Upper lobe of left lung (tissue), 6 donors: ENCODE results near the gene PRICKLE1. TPM values are rescaled to one million over a fixed set of nuclear protein-coding genes. Genes with fewer than 3 reads are reported as not detected.

ENCODE experiments used
- ATAC-seq, 2 donors: fragments of 200-7000 bp; cut with Tn5 transposase; one replicate each; pipeline ENCODE4 v1.9.1; 2022; ENCODE audit warnings: mild to moderate bottlenecking in 2 of 2, moderate library complexity in 2 of 2; ENCODE audit not compliant: low FRiP score in 2 of 2
- DNase-seq, 2 donors: peaks; one replicate each; pipeline ENCODE4 v3.0.0-alpha.2; 2019 to 2020
- H3K27ac ChIP-seq, 4 donors: fragments of 200-600 bp; sonication (generic); one replicate each; pipeline ENCODE4 v1.5.1; 2016 to 2019
- H3K27me3 ChIP-seq, 4 donors: fragments of 200-600 bp; sonication (generic); one replicate each; pipeline ENCODE4 v1.5.1; 2017 to 2019
- H3K36me3 ChIP-seq, 4 donors: fragments of 200-600 bp; sonication (generic); one replicate each; pipeline ENCODE4 v1.5.1; 2016 to 2019
- H3K4me1 ChIP-seq, 4 donors: fragments of 200-600 bp; sonication (generic); one replicate each; pipeline ENCODE4 v1.5.1; 2018 to 2019
- H3K4me3 ChIP-seq, 4 donors: fragments of 200-600 bp; sonication (generic); one replicate each; pipeline ENCODE4 v1.5.1; 2017 to 2019; ENCODE audit warnings: mild to moderate bottlenecking in 2 of 4, moderate library complexity in 1 of 4
- H3K9me3 ChIP-seq, 4 donors: fragments of 200-600 bp; sonication (generic); one replicate each; pipeline ENCODE4 v1.5.1; 2018 to 2019
- CTCF ChIP-seq, 6 experiments: fragments of 450-650 bp in 4 of 6; fragments of 200-600 bp in 2 of 6; sonication (generic) in 2 of 6; IDR thresholded peaks; one replicate each; pipeline ENCODE4 v1.5.1; 2016 to 2019; ENCODE audit warnings: antibody characterized with exemption in 6 of 6
- EP300 ChIP-seq, 4 donors: sonication (generic); formaldehyde crosslinking; IDR thresholded peaks; one replicate each; pipeline ENCODE4 v1.5.1; 2017; ENCODE audit warnings: antibody characterized with exemption in 4 of 4, control low read depth in 2 of 4
- POLR2A ChIP-seq, 4 donors: fragments of 450-650 bp; IDR thresholded peaks; one replicate each; pipeline ENCODE4 v1.5.1; 2016 to 2017; ENCODE audit warnings: antibody characterized with exemption in 4 of 4, mild to moderate bottlenecking in 2 of 4
- POLR2AphosphoS5 ChIP-seq, 2 donors: sonication (generic); formaldehyde crosslinking; IDR thresholded peaks; one replicate each; pipeline ENCODE4 v1.5.1; 2017; ENCODE audit warnings: antibody characterized with exemption in 2 of 2
- WGBS, 2 donors: methylation state at CpG; one replicate each; pipeline ENCODE4 v1.1.5; 2017 to 2018; 5-methylcytosine and 5-hydroxymethylcytosine counted together
- total RNA-seq, 6 donors: library from RNA; depleted of rRNA in 4 of 6; stranded (reverse); fragments of >200 nt in 4 of 6; gene quantifications; one replicate each; pipeline versions ENCODE4 v1.1.0 to v1.2.1, GENCODE V29; 2016 to 2021
- donor health status: DM: no; HTN: no; CAD: no; lungs with moderate emphysema.
- donor health status: DM: no; HTN: yes; CAD: no; lungs with severe emphysema.

The PRICKLE1 gene
- total RNA-seq, 6 donors from 2014 or later, result 7.3 to 18.2 (median 10.2) TPM

GRCh38 chr12:42575717-42576116 lies 13.8 kb downstream of the PRICKLE1 start:
- no peak for DNase-seq
- H3K27ac ChIP-seq, result peak overlapping the region; percentile 32 to 73 (median 50)
- TF ChIP-seq POLR2AphosphoS5 (IDR thresholded peaks at IDR 0.05), result peak in 1 of 2 donors; percentile 42
- TF ChIP-seq EP300 (IDR thresholded peaks at IDR 0.05), result peak in 3 of 4 donors; percentile 14 to 16 (median 15)
- no peak for TF ChIP-seq CTCF (IDR thresholded peaks at IDR 0.05)
- TF ChIP-seq POLR2A (IDR thresholded peaks at IDR 0.05), result no peak
- no peaks in the 10 kb centered on the region for H3K9me3 ChIP-seq
- no peak overlapping the region for H3K4me3 ChIP-seq
- no peaks in the 10 kb centered on the region for H3K27me3 ChIP-seq
- H3K36me3 ChIP-seq, result no peaks in the 10 kb centered on the region
- WGBS, 2 donors, result 23 to 26% methylated on average over 1 of the region's 1 CpG
- H3K4me1 ChIP-seq, result peaks cover 23 to 30% (median 26%) of the 10 kb centered on the region in 4 donors
- ATAC-seq, result peak; percentile 40

- TF ChIP-seq POLR2A (IDR thresholded peaks at IDR 0.05) (no peak), CTCF (IDR thresholded peaks at IDR 0.05) (no peak), EP300 (IDR thresholded peaks at IDR 0.05) (no peak), POLR2AphosphoS5 (IDR thresholded peaks at IDR 0.05) (no peak)
- peak overlapping the region in 3 of 4 donors; percentile 36 to 73 (median 64) for H3K27ac ChIP-seq
- ATAC-seq, result peak in 1 of 2 donors; percentile 53
These were observed 14.7 kb downstream of the PRICKLE1 start for GRCh38 chr12:42574851-42575266.

GRCh38 chr12:42571327-42572009 lies 18.1 kb downstream of the PRICKLE1 start:
- no peak for DNase-seq

More at GRCh38 chr12:42574851-42575266, 14.7 kb downstream of the PRICKLE1 start:
- Histone ChIP-seq H3K9me3 (no peaks in the 10 kb centered on the region), H3K4me1 (peaks cover 23 to 32% (median 26%) of the 10 kb centered on the region in 4 donors), H3K4me3 (no peak overlapping the region), H3K27me3 (no peaks in the 10 kb centered on the region), H3K36me3 (no peaks in the 10 kb centered on the region)
- no peak for DNase-seq

GRCh38 chr12:42570076-42570475 lies 19.5 kb downstream of the PRICKLE1 start:
- DNase-seq (no peak), ATAC-seq (peak; percentile 58 to 78)
- 56 to 66% methylated on average over 2 of the region's 2 CpGs for WGBS, 2 donors
- H3K36me3 ChIP-seq, result no peaks in the 10 kb centered on the region
- no peak overlapping the region for H3K4me3 ChIP-seq
- no peaks in the 10 kb centered on the region for H3K27me3 ChIP-seq
- H3K27ac ChIP-seq, result peak overlapping the region in 2 of 4 donors; percentile 40 to 53
- TF ChIP-seq EP300 (IDR thresholded peaks at IDR 0.05), result peak in 1 of 4 donors; percentile 9
- TF ChIP-seq POLR2A (IDR thresholded peaks at IDR 0.05), result no peak
- H3K4me1 ChIP-seq, result peaks cover 8 to 16% (median 11%) of the 10 kb centered on the region in 4 donors
- H3K9me3 ChIP-seq, result no peaks in the 10 kb centered on the region

More at GRCh38 chr12:42571327-42572009, 18.1 kb downstream of the PRICKLE1 start:
- Histone ChIP-seq H3K27me3 (no peaks in the 10 kb centered on the region), H3K9me3 (no peaks in the 10 kb centered on the region), H3K27ac (no peak overlapping the region), H3K36me3 (no peaks in the 10 kb centered on the region), H3K4me1 (peaks cover 17 to 30% (median 25%) of the 10 kb centered on the region in 4 donors), H3K4me3 (no peak overlapping the region)
- ATAC-seq, result no peak
- TF ChIP-seq CTCF (IDR thresholded peaks at IDR 0.05), result no peak
- TF ChIP-seq EP300 (IDR thresholded peaks at IDR 0.05), result no peak
- TF ChIP-seq POLR2AphosphoS5 (IDR thresholded peaks at IDR 0.05), result no peak
- TF ChIP-seq POLR2A (IDR thresholded peaks at IDR 0.05), result no peak
- 95 to 100% methylated on average over 2 of the region's 2 CpGs for WGBS, 2 donors

GRCh38 chr12:42568952-42569915 lies 20.3 kb downstream of the PRICKLE1 start:
- Histone ChIP-seq H3K27ac (peak overlapping the region in 2 of 4 donors; percentile 38 to 40), H3K4me3 (no peak overlapping the region), H3K36me3 (no peaks in the 10 kb centered on the region), H3K9me3 (no peaks in the 10 kb centered on the region), H3K4me1 (peaks cover 7 to 8% (median 8%) of the 10 kb centered on the region in 4 donors), H3K27me3 (no peaks in the 10 kb centered on the region)
- DNase-seq, result no peak
- ATAC-seq, result peak in 1 of 2 donors; percentile 76
- 21 to 28% methylated on average over 6 of the region's 6 CpGs for WGBS, 2 donors
- no peak for TF ChIP-seq POLR2A (IDR thresholded peaks at IDR 0.05)
- TF ChIP-seq CTCF (IDR thresholded peaks at IDR 0.05), result peak in 5 of 6 experiments; percentile 35 to 57 (median 48)
- no peak for TF ChIP-seq EP300 (IDR thresholded peaks at IDR 0.05)
- TF ChIP-seq POLR2AphosphoS5 (IDR thresholded peaks at IDR 0.05), result no peak
